SU-DHL-6 (cell line): ENCODE measurements around the gene TMEM239.

Experiments used
- CTCF ChIP-seq: fragments of 200-600 bp; sonication (generic); IDR thresholded peaks from one replicate; pipeline ENCODE4 v1.5.1; 2017; ENCODE audit warnings: antibody characterized with exemption, mild to moderate bottlenecking, low read length, moderate library complexity; ENCODE audit not compliant: insufficient read depth, poor library complexity, severe bottlenecking
- EZH2phosphoT487 ChIP-seq: fragments of 200-600 bp; sonication (generic), shearing (Covaris generic); conservative IDR thresholded peaks from 2 replicates; pipeline ENCODE4 v1.6.1; 2018; ENCODE audit warnings: mild to moderate bottlenecking, antibody characterized with exemption, low read length, moderate library complexity, mixed read lengths

GRCh38 chr20:2795451-2795850, 20.7 kb upstream of the TMEM239 start:
- no peak for TF ChIP-seq CTCF
- no peak for TF ChIP-seq EZH2phosphoT487
